Ishikawa (cell line): ENCODE data around the gene LRCOL1.

Experiments
- CEBPB ChIP-seq: IDR thresholded peaks from 2 replicates; pipeline ENCODE4 v1.6.1; 2012
- CREB1 ChIP-seq: IDR thresholded peaks from 2 replicates; pipeline ENCODE4 v1.6.1; 2012; ENCODE audit warnings: low read depth
- EGR1 ChIP-seq: IDR thresholded peaks from 2 replicates; pipeline ENCODE4 v1.6.1; 2012
- EP300 ChIP-seq: IDR thresholded peaks from 2 replicates; pipeline ENCODE4 v1.6.1; 2012; ENCODE audit warnings: borderline replicate concordance
- FOXM1 ChIP-seq: IDR thresholded peaks from 2 replicates; pipeline ENCODE4 v1.6.1; 2012; ENCODE audit warnings: low read depth, borderline replicate concordance
- MAX ChIP-seq: IDR thresholded peaks from 2 replicates; pipeline ENCODE4 v1.6.1; 2012
- NFIC ChIP-seq: IDR thresholded peaks from 2 replicates; pipeline ENCODE4 v1.6.1; 2012
- RAD21 ChIP-seq: IDR thresholded peaks from 2 replicates; pipeline ENCODE4 v1.6.1; 2012; ENCODE audit warnings: low read depth
- REST ChIP-seq: IDR thresholded peaks from 2 replicates; pipeline ENCODE4 v1.6.1; 2012; ENCODE audit warnings: low read depth, mild to moderate bottlenecking
- TAF1 ChIP-seq: IDR thresholded peaks from 2 replicates; pipeline ENCODE4 v1.6.1; 2012; ENCODE audit warnings: low read depth, mild to moderate bottlenecking
- TCF12 ChIP-seq: IDR thresholded peaks from 2 replicates; pipeline ENCODE4 v1.6.1; 2012; ENCODE audit warnings: low read depth
- TEAD4 ChIP-seq: IDR thresholded peaks from 2 replicates; pipeline ENCODE4 v1.6.1; 2012
- USF1 ChIP-seq: IDR thresholded peaks from 2 replicates; pipeline ENCODE4 v1.6.1; 2012
- YY1 ChIP-seq: IDR thresholded peaks from 2 replicates; pipeline ENCODE4 v1.6.1; 2012; ENCODE audit warnings: low read depth
- ZBTB7A ChIP-seq: IDR thresholded peaks from 2 replicates; pipeline ENCODE4 v1.6.1; 2012; ENCODE audit warnings: low read depth

The LRCOL1 gene

GRCh38 chr12:132615579-132616038 lies 5.2 kb upstream of the LRCOL1 start:
- TF ChIP-seq TEAD4 (no peak), TCF12 (no peak), NFIC (no peak)

GRCh38 chr12:132614861-132615578 lies 4.6 kb upstream of the LRCOL1 start:
- no peak for TF ChIP-seq TEAD4
- TF ChIP-seq EP300 = no peak
- no peak for TF ChIP-seq CREB1
- TF ChIP-seq MAX = peak; percentile 84
- TF ChIP-seq YY1 = no peak
- no peak for TF ChIP-seq NFIC
- no peak for TF ChIP-seq ZBTB7A
- no peak for TF ChIP-seq EGR1
- no peak for TF ChIP-seq CEBPB
- no peak for TF ChIP-seq FOXM1
- TF ChIP-seq RAD21 = peak; percentile 93
- TF ChIP-seq USF1 = no peak
- TF ChIP-seq TCF12 = no peak

- TF ChIP-seq CEBPB = no peak
- no peak for TF ChIP-seq TAF1
Measured at GRCh38 chr12:132614029-132614428, 3.6 kb upstream of the LRCOL1 start.

GRCh38 chr12:132611620-132612019 lies 1.2 kb upstream of the LRCOL1 start:
- TF ChIP-seq MAX = peak; percentile 75
- TF ChIP-seq REST = no peak
- TF ChIP-seq ZBTB7A = no peak
- 0 out of 2 replicates have a peak, but pooled peaks have one; percentile 27 for TF ChIP-seq USF1

- TF ChIP-seq YY1 (no peak), TAF1 (no peak), REST (no peak), NFIC (no peak), EGR1 (no peak), EP300 (no peak), FOXM1 (no peak), TCF12 (no peak), TEAD4 (no peak), CEBPB (no peak), ZBTB7A (no peak), RAD21 (no peak), USF1 (no peak), MAX (no peak), CREB1 (no peak)
Measured at GRCh38 chr12:132610866-132611602, 652 bp upstream of the LRCOL1 start.
